ENCODE data around the gene SHISA8. TPM values are rescaled to one million over a fixed set of nuclear protein-coding genes. Genes with fewer than 3 reads are reported as not detected.
A peak's percentile ranks its signal among the peaks of the same experiment; 100 is the strongest.

Gene SHISA8
- total RNA-seq, 2 experiments from 2014 or later = 0.56 to 0.60 TPM

DNA sequence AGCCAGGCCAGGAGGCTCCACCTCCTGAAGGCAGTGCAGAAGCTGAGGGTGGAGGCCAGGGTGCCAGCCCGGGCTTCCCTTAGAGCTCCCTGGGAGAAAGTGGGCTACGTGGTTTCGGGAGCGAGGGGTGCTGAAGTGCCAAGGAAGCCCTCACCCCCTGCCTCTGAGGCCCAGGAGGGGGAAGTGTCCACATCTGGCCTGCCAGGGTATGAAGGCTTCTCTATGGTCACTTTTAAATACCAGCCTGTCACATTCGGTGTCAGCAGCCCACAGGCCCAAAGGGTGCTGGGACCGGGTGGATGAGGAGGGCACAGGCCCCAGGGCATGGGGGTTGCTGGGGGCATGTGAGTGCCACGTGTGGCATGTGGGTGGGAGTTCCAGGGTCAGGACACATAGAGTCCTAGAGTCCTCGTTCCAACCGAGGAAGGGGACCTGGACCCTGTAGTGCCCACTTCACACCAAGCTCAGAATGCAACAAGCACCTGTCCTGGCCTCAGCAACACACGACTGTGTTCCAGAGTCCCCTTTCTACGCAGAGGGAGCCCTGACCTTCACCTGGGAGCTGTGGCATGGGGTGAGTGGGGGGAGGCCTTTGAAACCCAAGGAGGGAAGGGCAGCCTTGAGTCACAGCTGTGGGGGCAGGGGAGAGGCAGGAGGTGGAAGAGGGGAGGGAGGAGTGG, 1.7 kb downstream of the SHISA8 start:
- Histone ChIP-seq H3K27me3 (ENCODE audit: control insufficient read depth in 1 of 2, insufficient read depth in 2 of 2, low read length in 2 of 2) (peaks cover 47 to 51% of the 10 kb centered on the region in 2 experiments), H3K9me3 (ENCODE audit: control insufficient read depth in 1 of 2, insufficient read depth in 1 of 2, low read length in 2 of 2) (peaks cover 0 to 31% of the 10 kb centered on the region in 2 experiments), H3K27ac (ENCODE audit: low read depth in 1 of 2, low read length in 2 of 2) (no peak overlapping the region), H3K4me3 (ENCODE audit: low read length) (no peak overlapping the region), H3K4me1 (ENCODE audit: insufficient read depth, low read length) (peaks cover 46% of the 10 kb centered on the region), H3K36me3 (ENCODE audit: insufficient read depth, low read length) (no peaks in the 10 kb centered on the region)
- ATAC-seq (ENCODE audit: poor library complexity) (no peak), DNase-seq (no peak)
- H3K27me3 Mint-ChIP-seq = peaks cover 63% of the 10 kb centered on the region
- H3K36me3 Mint-ChIP-seq (ENCODE audit: low read depth) = no peaks in the 10 kb centered on the region
- no peaks in the 10 kb centered on the region for H3K9me3 Mint-ChIP-seq
- H3K4me1 Mint-ChIP-seq (ENCODE audit: low read depth) = peaks cover 30% of the 10 kb centered on the region
- H3K4me3 Mint-ChIP-seq = peak overlapping the region; percentile 76
- ChIA-PET CTCF (interaction anchor here (1.6 to 2.1 kb wide), 2 partner anchors 13 to 216 kb away, joined by 8 to 13 read pairs; partner anchors contain the start of gene TNFRSF13C), POLR2A (interaction anchor here (1.6 kb wide), 1 partner anchor 27 kb away, joined by 8 read pairs; no protein-coding TSS in a partner anchor)
- no peak overlapping the region for H3K27ac Mint-ChIP-seq
- intact Hi-C loops (cut with DNase I, micrococcal nuclease) = no loop called here
- TF ChIP-seq, protein P1, sequence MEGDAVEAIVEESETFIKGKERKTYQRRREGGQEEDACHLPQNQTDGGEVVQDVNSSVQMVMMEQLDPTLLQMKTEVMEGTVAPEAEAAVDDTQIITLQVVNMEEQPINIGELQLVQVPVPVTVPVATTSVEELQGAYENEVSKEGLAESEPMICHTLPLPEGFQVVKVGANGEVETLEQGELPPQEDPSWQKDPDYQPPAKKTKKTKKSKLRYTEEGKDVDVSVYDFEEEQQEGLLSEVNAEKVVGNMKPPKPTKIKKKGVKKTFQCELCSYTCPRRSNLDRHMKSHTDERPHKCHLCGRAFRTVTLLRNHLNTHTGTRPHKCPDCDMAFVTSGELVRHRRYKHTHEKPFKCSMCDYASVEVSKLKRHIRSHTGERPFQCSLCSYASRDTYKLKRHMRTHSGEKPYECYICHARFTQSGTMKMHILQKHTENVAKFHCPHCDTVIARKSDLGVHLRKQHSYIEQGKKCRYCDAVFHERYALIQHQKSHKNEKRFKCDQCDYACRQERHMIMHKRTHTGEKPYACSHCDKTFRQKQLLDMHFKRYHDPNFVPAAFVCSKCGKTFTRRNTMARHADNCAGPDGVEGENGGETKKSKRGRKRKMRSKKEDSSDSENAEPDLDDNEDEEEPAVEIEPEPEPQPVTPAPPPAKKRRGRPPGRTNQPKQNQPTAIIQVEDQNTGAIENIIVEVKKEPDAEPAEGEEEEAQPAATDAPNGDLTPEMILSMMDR (IDR thresholded peaks at IDR 0.05) = no peak

DNA sequence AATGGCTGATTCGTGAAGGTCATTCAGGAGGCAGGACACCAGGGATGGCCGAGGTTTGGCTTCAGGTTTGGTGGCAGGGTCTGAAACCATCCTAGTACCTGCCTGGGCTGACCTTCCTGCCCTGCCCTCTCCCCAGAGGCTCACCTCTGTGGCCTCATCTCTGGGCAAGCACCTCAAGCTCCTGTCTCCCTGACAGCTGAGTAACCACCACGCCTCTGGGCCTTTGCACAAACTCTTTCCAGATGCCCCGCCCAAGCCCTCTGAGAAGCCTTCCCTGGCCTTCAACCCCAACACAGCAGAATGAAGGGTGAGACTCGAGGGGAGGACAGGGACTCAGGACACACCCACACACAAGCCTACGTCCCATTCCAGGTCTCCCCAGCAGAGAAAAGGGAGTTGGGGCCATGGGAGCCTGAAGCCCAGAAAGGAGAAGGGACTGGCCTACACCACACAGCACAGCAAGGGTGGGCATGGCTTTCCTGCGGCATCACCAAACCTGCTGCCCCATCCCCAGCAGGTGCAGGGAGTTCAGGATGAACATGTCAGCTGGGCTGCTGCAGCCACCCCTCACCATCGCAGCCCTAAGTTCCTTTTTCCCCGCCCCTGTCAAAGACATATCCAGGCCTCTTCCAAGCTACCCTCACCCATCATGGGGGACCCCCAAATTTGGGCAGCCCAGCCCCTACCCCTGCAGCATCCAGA, 2.4 kb downstream of the SHISA8 start:
- peaks cover 46% of the 10 kb centered on the region for H3K4me1 ChIP-seq (ENCODE audit: insufficient read depth, low read length)
- H3K27ac ChIP-seq (ENCODE audit: low read depth in 1 of 2, low read length in 2 of 2) = no peak overlapping the region
- TF ChIP-seq, protein P1 (IDR thresholded peaks at IDR 0.05) = no peak
- H3K9me3 Mint-ChIP-seq = no peaks in the 10 kb centered on the region
- intact Hi-C loops (cut with DNase I, micrococcal nuclease) = no loop called here
- CTCF ChIA-PET = interaction anchor here (1.6 to 2.1 kb wide), 2 partner anchors 14 to 215 kb away, joined by 8 to 13 read pairs; partner anchors contain the start of gene TNFRSF13C
- H3K4me3 Mint-ChIP-seq = peak overlapping the region; percentile 76
- no peaks in the 10 kb centered on the region for H3K36me3 ChIP-seq (ENCODE audit: insufficient read depth, low read length)
- H3K9me3 ChIP-seq (ENCODE audit: control insufficient read depth in 1 of 2, insufficient read depth in 1 of 2, low read length in 2 of 2) = peaks cover 0 to 31% of the 10 kb centered on the region in 2 experiments
- H3K36me3 Mint-ChIP-seq (ENCODE audit: low read depth) = no peaks in the 10 kb centered on the region
- peaks cover 62% of the 10 kb centered on the region for H3K27me3 Mint-ChIP-seq
- DNase-seq (no peak), ATAC-seq (ENCODE audit: poor library complexity) (no peak)
- H3K4me3 ChIP-seq (ENCODE audit: low read length) = no peak overlapping the region
- no peak overlapping the region for H3K27ac Mint-ChIP-seq
- H3K4me1 Mint-ChIP-seq (ENCODE audit: low read depth) = peaks cover 29% of the 10 kb centered on the region
- H3K27me3 ChIP-seq (ENCODE audit: control insufficient read depth in 1 of 2, insufficient read depth in 2 of 2, low read length in 2 of 2) = peaks cover 47 to 51% of the 10 kb centered on the region in 2 experiments
- POLR2A ChIA-PET = interaction anchor here (1.2 to 2.4 kb wide), 4 partner anchors 14 to 131 kb away, joined by 3 to 8 read pairs (median 6); partner anchors contain the start of genes CCDC134 and TNFRSF13C

DNA sequence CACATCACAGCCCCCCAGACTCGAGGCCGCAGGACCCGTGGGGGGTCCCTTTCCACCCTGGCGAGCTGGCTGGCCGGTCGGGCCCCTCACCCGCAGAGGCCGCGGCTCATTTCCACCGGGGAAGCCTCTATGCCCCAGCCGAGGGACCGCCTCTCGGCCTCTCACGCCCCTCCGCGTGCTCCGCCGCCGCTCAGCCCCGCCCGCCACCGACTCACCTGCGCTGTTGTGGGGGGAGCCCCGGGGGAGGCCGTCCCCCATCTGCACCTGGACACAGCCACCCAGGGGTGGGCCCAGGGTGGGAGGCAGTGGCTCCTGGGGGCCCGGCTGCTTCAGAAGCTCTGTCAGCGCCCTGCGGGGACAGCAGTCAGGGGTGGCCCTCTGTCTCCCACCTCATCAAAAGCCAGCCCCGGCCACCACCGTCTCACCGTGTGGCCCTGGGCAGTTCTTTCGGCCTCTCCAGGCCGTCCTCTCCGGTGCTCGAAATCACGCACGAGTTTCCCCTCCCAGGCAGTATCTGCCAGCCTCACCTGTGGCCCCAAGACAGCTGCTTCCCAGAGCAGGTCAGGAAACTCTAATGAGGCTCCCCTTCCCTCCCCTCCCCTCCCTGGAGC, 3.8 kb downstream of the SHISA8 start:
- TF ChIP-seq, protein P1 (IDR thresholded peaks at IDR 0.05) = no peak
- Mint-ChIP-seq H3K36me3 (ENCODE audit: low read depth) (no peaks in the 10 kb centered on the region), H3K27me3 (peaks cover 51% of the 10 kb centered on the region), H3K9me3 (no peaks in the 10 kb centered on the region), H3K4me3 (peak overlapping the region; percentile 74), H3K4me1 (ENCODE audit: low read depth) (peaks cover 27% of the 10 kb centered on the region), H3K27ac (no peak overlapping the region)
- DNase-seq (peak in 3 of 14 experiments; percentile 23 to 49 (median 49)), ATAC-seq (ENCODE audit: poor library complexity) (peak; percentile 13)
- CTCF ChIA-PET = interaction anchor here (2.1 to 3.1 kb wide), 2 partner anchors 15 to 214 kb away, joined by 8 to 15 read pairs; partner anchors contain the start of gene TNFRSF13C
- POLR2A ChIA-PET = interaction anchor here (1.2 to 2.4 kb wide), 3 partner anchors 15 to 129 kb away, joined by 3 to 8 read pairs (median 3); partner anchors contain the start of genes CCDC134 and TNFRSF13C
- peaks cover 48% of the 10 kb centered on the region for H3K4me1 ChIP-seq (ENCODE audit: insufficient read depth, low read length)
- no peaks in the 10 kb centered on the region for H3K36me3 ChIP-seq (ENCODE audit: insufficient read depth, low read length)
- intact Hi-C loops (cut with DNase I, micrococcal nuclease) = no loop called here
- peaks cover 44 to 49% of the 10 kb centered on the region in 2 experiments for H3K27me3 ChIP-seq (ENCODE audit: control insufficient read depth in 1 of 2, insufficient read depth in 2 of 2, low read length in 2 of 2)
- peak overlapping the region; percentile 34 for H3K4me3 ChIP-seq (ENCODE audit: low read length)
- peaks cover 0 to 31% of the 10 kb centered on the region in 2 experiments for H3K9me3 ChIP-seq (ENCODE audit: control insufficient read depth in 1 of 2, insufficient read depth in 1 of 2, low read length in 2 of 2)
- no peak overlapping the region for H3K27ac ChIP-seq (ENCODE audit: low read depth in 1 of 2, low read length in 2 of 2)
